ENCODE data around the gene RHBDD3. TPM values are rescaled to one million over a fixed set of nuclear protein-coding genes. Genes with fewer than 3 reads are reported as not detected.
"Not testable (repeated sequence)": the region's sequence is repeated elsewhere in the genome, so short reads cannot be mapped to it uniquely, and the experiment has no call there.

The RHBDD3 gene
- total RNA-seq, 1 donor from 2014 or later: 18.0 TPM

GRCh38 chr22:29230972-29231875 is 36.6 kb downstream of the RHBDD3 start:
- no peak for DNase-seq (ENCODE audit: low spot score)
- intact Hi-C loops (cut with DNase I): no loop called here
- no peak for ATAC-seq

- DNase-seq (ENCODE audit: low spot score): no peak
- intact Hi-C loops (cut with DNase I): no loop called here
- ATAC-seq: no peak
Measured at GRCh38 chr22:29226351-29226981, 41.3 kb downstream of the RHBDD3 start.

DNA sequence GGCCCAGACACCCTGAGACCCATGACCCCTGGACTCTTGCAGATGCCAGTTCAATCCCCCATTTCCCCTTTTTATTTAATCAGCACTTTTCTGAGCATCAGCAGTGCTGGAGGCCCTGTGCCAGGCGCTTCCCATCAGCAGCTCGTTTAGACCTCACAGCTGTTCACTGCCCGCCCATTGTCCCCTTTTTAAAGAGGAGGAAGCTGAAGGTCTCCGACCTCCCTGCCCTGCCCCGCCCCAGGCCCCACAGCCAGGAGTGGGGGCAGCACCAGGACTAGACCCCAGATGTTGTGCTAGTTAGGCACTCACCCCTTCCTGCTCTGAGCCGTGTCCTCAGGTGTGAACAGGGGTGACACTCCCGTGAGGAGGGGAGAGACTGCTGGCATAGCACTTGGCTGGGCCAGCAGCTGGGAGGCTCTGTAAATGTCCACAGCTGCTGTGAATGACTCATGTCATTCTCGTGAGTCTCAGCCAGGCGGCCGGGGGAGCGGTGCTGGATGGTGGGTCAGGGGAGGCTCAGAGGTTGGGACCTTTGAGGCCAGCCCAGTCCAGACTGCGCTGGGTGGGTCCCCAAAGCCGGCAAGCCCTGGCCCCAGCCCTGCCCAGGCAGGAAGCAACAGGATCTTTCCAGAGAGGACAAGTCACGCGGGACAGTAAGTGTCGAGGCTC is 42.2 kb downstream of the RHBDD3 start:
- intact Hi-C loops (cut with DNase I): no loop called here
- ATAC-seq: peak; percentile 95
- DNase-seq (ENCODE audit: low spot score): peak; percentile 79

- intact Hi-C loops (cut with DNase I): no loop called here
- no peak for DNase-seq (ENCODE audit: low spot score)
- ATAC-seq: peak; percentile 17
Measured at GRCh38 chr22:29224859-29225410, 42.8 kb downstream of the RHBDD3 start.

GRCh38 chr22:29224121-29224858 is 43.5 kb downstream of the RHBDD3 start:
- intact Hi-C loops (cut with DNase I): no loop called here
- ATAC-seq (no peak), DNase-seq (ENCODE audit: low spot score) (no peak)

DNA sequence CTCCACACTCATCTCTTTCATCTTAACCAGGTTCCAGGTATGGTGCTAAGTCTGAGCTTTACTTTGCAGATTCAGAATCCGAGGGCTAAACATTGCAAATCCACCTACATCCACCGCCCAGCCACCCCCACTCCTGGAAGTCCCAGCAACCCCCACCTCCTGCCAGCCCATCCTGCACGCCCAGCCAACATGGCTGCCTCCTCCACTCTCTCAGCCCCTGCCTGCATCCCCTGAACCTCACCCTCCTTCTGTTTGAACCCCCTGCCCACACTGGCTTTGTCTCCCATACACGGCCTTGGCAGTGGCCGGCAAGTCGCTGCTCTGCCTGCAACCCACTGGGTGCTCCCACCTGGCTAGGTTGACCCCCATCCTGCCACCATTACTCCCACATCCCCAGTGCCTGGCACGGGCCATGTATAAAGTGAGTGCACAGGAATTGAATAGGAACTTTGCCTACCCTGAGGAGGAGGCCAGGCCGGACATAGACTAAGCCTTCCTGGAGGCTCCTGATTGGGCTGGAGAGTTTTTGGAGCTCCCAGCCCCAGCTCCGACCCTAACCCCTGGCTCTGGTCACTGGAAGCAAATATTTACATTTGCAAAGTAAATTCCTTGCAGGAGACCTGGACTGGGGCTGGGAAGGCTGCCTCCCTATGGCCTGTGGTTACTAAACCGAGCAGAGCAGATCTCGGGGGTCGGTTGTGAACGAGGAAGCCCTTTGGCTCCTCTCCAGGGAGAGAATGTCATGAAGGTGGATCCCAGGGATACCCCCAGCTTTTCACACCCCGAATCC is 47.7 kb downstream of the RHBDD3 start:
- intact Hi-C loops (cut with DNase I): no loop called here
- no peak for ATAC-seq
- DNase-seq (ENCODE audit: low spot score): no peak

GRCh38 chr22:29219409-29219782 is 48.4 kb downstream of the RHBDD3 start:
- intact Hi-C loops (cut with DNase I); DNase-seq (ENCODE audit: low spot score); ATAC-seq: not testable (repeated sequence)

GRCh38 chr22:29218758-29219408 is 48.9 kb downstream of the RHBDD3 start:
- intact Hi-C loops (cut with DNase I): no loop called here
- ATAC-seq (no peak), DNase-seq (ENCODE audit: low spot score) (no peak)

GRCh38 chr22:29217827-29218757 is 49.7 kb downstream of the RHBDD3 start:
- intact Hi-C loops (cut with DNase I): no loop called here
- ATAC-seq: no peak
- no peak for DNase-seq (ENCODE audit: low spot score)

- ATAC-seq (peak; percentile 66), DNase-seq (ENCODE audit: low spot score) (no peak)
- intact Hi-C loops (cut with DNase I): no loop called here
Measured at GRCh38 chr22:29216873-29217666, 50.7 kb downstream of the RHBDD3 start.

DNA sequence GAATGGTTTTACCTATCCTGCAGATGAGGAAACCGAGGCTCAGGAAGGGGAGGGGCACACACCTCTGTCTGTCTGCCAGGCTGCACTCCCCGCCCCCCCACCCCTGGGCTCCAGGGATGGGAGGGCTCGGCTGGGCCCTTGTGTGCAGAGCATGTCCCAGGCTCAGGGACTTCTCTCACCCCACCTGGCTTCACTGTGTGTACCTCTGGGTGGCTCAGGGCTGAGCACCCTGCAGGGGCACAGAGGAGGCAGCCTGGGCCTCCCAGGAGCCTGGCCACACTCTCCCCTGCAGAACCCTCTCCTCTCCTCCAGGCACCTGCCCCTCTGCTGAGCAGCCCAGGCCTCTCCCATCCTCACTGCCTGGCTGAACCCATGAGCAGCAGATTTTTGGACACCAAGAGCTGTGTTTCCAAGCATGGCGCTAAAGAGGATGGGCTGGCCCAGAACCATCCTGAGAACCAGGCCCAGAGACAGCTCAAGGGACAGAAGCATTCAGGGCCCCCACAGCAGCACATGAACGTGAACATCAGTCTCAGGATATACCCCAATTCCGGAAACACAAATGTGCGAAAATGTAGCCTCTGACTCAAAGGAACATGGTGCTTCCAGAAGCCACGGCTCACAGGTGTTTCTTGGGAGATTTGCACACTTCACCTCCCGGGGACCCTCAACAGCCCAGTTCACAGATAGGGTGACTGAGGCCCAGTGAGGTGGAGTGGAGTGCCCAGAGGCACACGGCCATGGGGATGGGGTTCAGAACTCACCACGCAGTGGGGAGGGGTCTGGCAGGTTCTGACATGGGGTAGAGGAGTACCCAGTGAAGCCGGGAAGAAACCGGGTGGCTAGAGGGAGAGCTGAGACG is 51.5 kb downstream of the RHBDD3 start:
- intact Hi-C loops (cut with DNase I): no loop called here
- ATAC-seq (no peak), DNase-seq (ENCODE audit: low spot score) (no peak)

DNA sequence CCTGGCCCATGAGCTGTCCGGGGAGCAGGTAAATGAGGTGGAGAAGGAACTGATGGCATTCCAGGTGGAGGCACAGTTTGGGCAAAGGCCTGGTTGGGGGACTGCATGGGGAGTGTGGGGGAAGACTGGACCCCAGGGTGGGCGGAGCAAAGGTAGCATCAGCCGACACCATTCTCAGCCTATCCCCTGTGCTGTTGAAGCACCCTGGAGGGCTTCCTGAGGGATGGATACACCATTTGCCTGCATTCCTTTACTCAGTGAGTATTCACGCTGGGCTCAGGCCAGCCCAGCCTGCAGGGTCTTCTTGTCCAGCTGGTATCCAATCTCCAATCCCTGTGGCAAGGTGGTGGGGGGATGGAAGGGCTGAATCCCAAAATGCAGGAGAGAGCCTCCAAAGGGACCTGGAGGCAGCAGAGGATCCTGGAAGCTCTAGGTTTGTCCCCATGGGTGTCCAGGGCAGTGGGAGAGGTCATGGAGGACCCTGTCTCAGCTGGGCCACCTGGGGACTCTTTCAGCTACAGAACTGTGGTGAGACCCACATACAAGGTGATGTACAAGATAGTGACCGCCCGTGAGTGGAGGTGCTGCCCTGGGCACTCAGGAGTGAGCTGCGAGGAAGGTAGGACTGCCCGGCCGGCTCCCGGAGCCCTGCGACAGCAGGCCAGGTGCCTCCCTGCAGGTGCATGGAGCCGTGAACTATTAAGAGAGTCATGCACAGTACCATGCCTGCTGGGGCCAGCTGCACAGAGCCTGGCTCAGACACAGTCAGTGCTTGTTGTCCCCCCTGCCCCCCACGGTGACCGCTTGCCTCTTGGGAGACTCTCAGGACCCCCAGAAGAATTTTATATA is 52.5 kb downstream of the RHBDD3 start:
- no peak for ATAC-seq
- intact Hi-C loops (cut with DNase I): no loop called here
- DNase-seq (ENCODE audit: low spot score): no peak

DNA sequence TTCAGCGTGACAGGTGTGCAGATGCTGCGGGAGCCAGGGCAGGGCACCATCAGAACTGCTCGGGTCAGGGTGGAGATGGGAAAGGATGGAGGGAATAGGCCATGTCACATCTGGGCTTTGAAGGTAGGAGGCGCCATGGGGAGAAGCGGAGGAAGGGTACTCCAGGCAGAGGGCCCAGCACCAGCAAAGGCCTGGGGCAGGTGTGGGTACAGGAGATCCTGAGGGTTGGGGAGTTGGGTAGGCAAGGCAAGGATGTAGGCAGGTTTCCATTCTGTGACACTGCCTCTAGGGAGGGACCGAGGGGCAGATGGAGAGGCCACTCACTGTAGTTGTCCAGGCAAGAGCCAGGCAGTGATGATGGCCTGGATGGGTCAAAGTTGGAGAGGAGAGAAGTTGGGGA is 53.5 kb downstream of the RHBDD3 start:
- intact Hi-C loops (cut with DNase I): no loop called here
- DNase-seq (ENCODE audit: low spot score) (no peak), ATAC-seq (no peak)

DNA sequence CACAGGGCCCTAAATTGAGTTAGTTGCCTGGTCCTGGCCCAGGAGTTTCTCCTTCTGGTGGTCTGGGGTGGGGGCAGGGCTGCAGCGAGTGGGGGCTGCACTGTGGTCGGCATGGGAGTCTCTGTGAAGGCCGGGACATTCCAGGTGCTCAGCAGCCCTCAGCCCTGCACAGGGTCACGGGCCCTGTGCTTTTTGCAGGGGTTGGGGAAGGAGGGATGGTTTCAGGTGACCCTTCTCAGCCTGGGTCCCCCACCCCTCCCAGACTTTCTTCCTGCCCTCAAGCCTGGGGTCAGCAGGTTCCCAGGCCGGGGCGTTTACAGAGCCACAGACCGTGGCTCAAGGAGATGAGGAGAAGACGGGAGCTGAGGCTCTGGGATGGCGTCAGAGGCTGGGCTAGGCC is 54.3 kb downstream of the RHBDD3 start:
- ATAC-seq: no peak
- no peak for DNase-seq (ENCODE audit: low spot score)
- intact Hi-C loops (cut with DNase I): no loop called here

Data from sciatic nerve (tissue), 2 donors.